Transverse colon (tissue), 4 donors: ENCODE results near the gene CENPC. TPM values are rescaled to one million over a fixed set of nuclear protein-coding genes. Genes with fewer than 3 reads are reported as not detected.
"Not testable (repeated sequence)": the region's sequence is repeated elsewhere in the genome, so short reads cannot be mapped to it uniquely, and the experiment has no call there.

Experiments used
- DNase-seq: peaks from one replicate; pipeline ENCODE4 v3.0.0-alpha.2; 2019
- H3K27ac ChIP-seq, 4 donors: fragments of 200-600 bp; sonication (generic); 2 replicates each; pipeline ENCODE4 v1.5.1; 2016 to 2018; ENCODE audit warnings: inconsistent platforms in 4 of 4
- H3K27me3 ChIP-seq: fragments of 200-600 bp; sonication (generic); 2 replicates; pipeline ENCODE4 v1.5.1; 2017; ENCODE audit warnings: inconsistent platforms
- H3K36me3 ChIP-seq, 4 donors: fragments of 200-600 bp; sonication (generic); 2 replicates each; pipeline ENCODE4 v1.5.1; 2017 to 2019; ENCODE audit warnings: inconsistent platforms in 4 of 4
- H3K4me1 ChIP-seq, 4 donors: fragments of 200-600 bp; sonication (generic); 2 replicates each; pipeline ENCODE4 v1.5.1; 2017 to 2020; ENCODE audit warnings: inconsistent platforms in 4 of 4
- H3K4me3 ChIP-seq, 4 donors: fragments of 200-600 bp; sonication (generic); 1 replicate in 1 of 4; 2 replicates in 3 of 4; pipeline versions ENCODE4 v1.5.1 to v1.6.1; 2017 to 2019; ENCODE audit warnings: inconsistent platforms in 4 of 4
- H3K9me3 ChIP-seq, 2 donors: fragments of 200-600 bp; sonication (generic); 2 replicates each; pipeline ENCODE4 v1.5.1; 2017 to 2019; ENCODE audit warnings: inconsistent platforms in 2 of 2
- CTCF ChIP-seq, 5 experiments: fragments of 200-600 bp in 3 of 5; fragments of 450-650 bp in 2 of 5; sonication (generic) in 3 of 5; IDR thresholded peaks; 1 replicate in 2 of 5; 2 replicates in 3 of 5; pipeline ENCODE4 v1.5.1; 2016 to 2017; ENCODE audit warnings: antibody characterized with exemption in 5 of 5, inconsistent platforms in 3 of 5, mild to moderate bottlenecking in 2 of 5, moderate library complexity in 1 of 5
- EP300 ChIP-seq: sonication (generic); formaldehyde crosslinking; IDR thresholded peaks from one replicate; pipeline ENCODE4 v1.6.1; 2017; ENCODE audit warnings: antibody characterized with exemption, low read depth
- POLR2A ChIP-seq: fragments of 450-650 bp; IDR thresholded peaks from one replicate; pipeline ENCODE4 v1.6.1; 2016; ENCODE audit warnings: antibody characterized with exemption, mild to moderate bottlenecking, moderate library complexity
- POLR2AphosphoS5 ChIP-seq, 3 donors: sonication (generic); formaldehyde crosslinking; IDR thresholded peaks; one replicate each; pipeline ENCODE4 v1.6.1; 2016; ENCODE audit warnings: antibody characterized with exemption in 3 of 3
- WGBS, 2 donors: methylation state at CpG; one replicate each; pipeline ENCODE4 v1.1.5; 2018; ENCODE audit warnings: low coverage in 1 of 2; 5-methylcytosine and 5-hydroxymethylcytosine counted together
- in situ Hi-C, 4 donors: fragments of 200-750 bp; cut with MboI; loops; one replicate each; pipeline versions ENCODE4 v1.15.0 to v1.15.1; 2017; ENCODE audit warnings: low sequenced_read_pairs in 3 of 4, low pct_ligation_motif_present in 1 of 4, low pct_unique_long_range_greater_than_20kb in 1 of 4
- intact Hi-C: fragments of 100-400 bp; cut with DNase I; formaldehyde crosslinking; loops from one replicate; pipeline ENCODE4 v1.15.1; 2023; ENCODE audit warnings: low total_unique reads
- total RNA-seq, 4 donors: library from RNA; depleted of rRNA; stranded (reverse); fragments of >200 nt; gene quantifications; one replicate each; pipeline ENCODE4 v1.1.0, GENCODE V29; 2016

CENPC gene
- total RNA-seq, 4 donors from 2014 or later: 16.1 to 39.5 (median 23.4) TPM

DNA sequence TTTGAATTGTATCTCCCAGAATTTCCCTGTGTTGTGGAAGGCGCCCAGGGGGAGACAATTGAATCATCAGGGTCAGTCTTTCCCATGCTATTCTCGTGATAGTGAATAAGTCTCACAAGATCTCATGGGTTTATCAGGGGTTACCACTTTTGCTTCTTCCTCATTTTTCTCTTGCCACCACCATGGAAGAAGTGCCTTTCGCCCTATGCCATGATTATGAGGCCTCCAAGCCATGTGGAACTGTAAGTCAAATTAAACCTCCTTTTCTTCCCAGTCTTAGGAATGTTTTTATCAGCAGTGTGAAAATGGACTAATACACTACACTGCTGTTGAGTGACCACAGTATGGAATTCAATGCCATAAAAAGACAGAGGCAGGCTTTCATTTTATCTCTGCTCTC is 12.2 kb downstream of the CENPC start:
- Histone ChIP-seq H3K9me3 (no peaks in the 10 kb centered on the region), H3K27me3 (no peaks in the 10 kb centered on the region), H3K4me3 (no peak overlapping the region), H3K36me3 (peaks cover 0 to 84% (median 31%) of the 10 kb centered on the region in 4 donors), H3K27ac (no peak overlapping the region), H3K4me1 (no peaks in the 10 kb centered on the region)
- WGBS, 2 donors: 95 to 97% methylated on average over 3 of the region's 3 CpGs
- TF ChIP-seq POLR2A (no peak), POLR2AphosphoS5 (IDR thresholded peaks at IDR 0.05) (no peak), EP300 (no peak), CTCF (IDR thresholded peaks at IDR 0.05) (no peak)
- DNase-seq: no peak
- in situ Hi-C loops: no loop called here
- intact Hi-C loops: no loop called here

GRCh38 chr4:67532397-67532796 is 12.9 kb downstream of the CENPC start:
- intact Hi-C loops, H3K9me3 ChIP-seq, H3K27ac ChIP-seq, H3K27me3 ChIP-seq, in situ Hi-C loops, H3K4me3 ChIP-seq, H3K4me1 ChIP-seq, DNase-seq: not testable (repeated sequence)
- H3K36me3 ChIP-seq: peaks cover 0 to 77% (median 28%) of the 10 kb centered on the region in 4 donors
- WGBS, 2 donors: 84% methylated on average over 4 of the region's 4 CpGs; no CpG with 5 or more reads in 1 of the 2 donors

DNA sequence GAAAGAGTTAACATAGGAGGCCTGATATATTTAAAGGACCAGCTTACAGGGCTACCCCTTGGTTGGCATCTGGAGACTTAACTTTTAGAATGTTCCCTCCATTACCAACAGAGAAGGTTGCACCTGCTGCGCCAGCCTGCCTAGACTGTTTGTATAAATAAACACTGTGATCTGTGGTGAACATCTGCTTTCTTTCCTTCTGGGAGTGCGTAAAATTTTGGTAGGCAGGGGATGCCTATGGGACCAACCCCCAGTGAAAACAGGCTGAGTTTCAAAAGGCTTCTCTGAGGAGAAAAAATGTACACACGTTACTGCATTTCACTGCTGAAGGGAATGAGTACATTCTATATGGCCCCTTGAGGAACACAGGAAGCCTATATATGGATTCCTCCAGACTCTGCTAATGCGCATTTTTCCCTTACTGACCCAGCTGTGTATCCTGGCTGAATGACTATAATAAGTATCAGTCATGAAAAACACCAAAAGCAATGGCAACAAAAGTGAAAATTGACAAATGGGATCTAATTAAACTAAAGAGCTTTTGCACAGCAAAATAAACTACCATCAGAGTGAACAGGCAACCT is 13.8 kb downstream of the CENPC start:
- no peaks in the 10 kb centered on the region for H3K4me1 ChIP-seq
- no peak for TF ChIP-seq CTCF (IDR thresholded peaks at IDR 0.05)
- no peak for TF ChIP-seq POLR2A
- no peak for TF ChIP-seq EP300
- TF ChIP-seq POLR2AphosphoS5 (IDR thresholded peaks at IDR 0.05): no peak
- H3K4me3 ChIP-seq: no peak overlapping the region
- intact Hi-C loops (no loop called here), in situ Hi-C loops (no loop called here)
- H3K36me3 ChIP-seq: peaks cover 0 to 68% (median 24%) of the 10 kb centered on the region in 4 donors
- no peaks in the 10 kb centered on the region for H3K9me3 ChIP-seq
- no peaks in the 10 kb centered on the region for H3K27me3 ChIP-seq
- H3K27ac ChIP-seq: no peak overlapping the region
- no peak for DNase-seq
- 82 to 90% methylated on average over 3 to 4 of the region's 4 CpGs for WGBS, 2 donors

GRCh38 chr4:67524140-67524539 is 21.2 kb downstream of the CENPC start:
- H3K27ac ChIP-seq, H3K27me3 ChIP-seq, DNase-seq, in situ Hi-C loops, H3K4me1 ChIP-seq, intact Hi-C loops, H3K9me3 ChIP-seq, H3K4me3 ChIP-seq: not testable (repeated sequence)
- H3K36me3 ChIP-seq: peaks cover 0 to 10% (median under 1%) of the 10 kb centered on the region in 4 donors
- WGBS, 2 donors: 83 to 85% methylated on average over 1 to 3 of the region's 3 CpGs

DNA sequence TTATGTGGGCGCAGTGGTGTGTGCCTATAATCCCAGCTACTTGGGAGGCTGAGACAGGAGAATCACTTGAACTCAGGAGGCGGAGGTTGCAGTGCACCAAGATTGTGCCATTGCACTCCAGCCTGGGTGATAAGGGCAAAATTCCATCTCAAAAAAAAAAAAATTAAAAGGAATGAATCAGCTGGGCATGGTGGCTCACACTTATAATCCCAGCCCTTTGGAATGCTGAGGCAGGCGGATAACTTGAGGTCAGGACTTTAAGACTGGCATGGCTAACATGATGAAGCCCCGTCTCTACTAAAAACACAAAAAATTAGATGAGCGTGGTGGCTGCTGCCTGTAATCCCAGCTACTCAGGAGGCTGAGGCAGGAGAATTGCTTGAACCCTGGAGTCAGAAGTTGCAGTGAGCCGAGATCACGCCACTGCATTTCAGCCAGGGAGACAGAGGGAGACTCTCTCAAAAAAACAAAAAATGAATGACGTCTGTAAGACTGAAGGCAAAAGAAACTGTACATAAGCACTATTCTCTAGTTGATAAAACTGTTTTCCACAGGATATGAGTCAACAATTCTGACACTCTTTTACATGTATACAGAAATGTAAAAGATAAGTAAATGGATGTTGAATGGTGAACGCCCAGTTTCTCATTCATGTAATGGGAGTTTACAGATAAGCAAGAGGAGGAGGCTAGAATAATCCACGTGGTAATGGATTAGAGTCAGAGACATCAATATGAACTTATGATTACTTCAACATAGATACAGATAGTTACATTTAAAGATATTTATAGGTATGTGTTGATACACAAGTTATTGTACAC is 22.2 kb downstream of the CENPC start:
- in situ Hi-C loops: no loop called here
- TF ChIP-seq POLR2AphosphoS5 (IDR thresholded peaks at IDR 0.05): no peak
- no peak for TF ChIP-seq EP300
- TF ChIP-seq CTCF (IDR thresholded peaks at IDR 0.05): no peak
- no peak for TF ChIP-seq POLR2A
- H3K27ac ChIP-seq: no peak overlapping the region
- DNase-seq: no peak
- intact Hi-C loops: no loop called here
- peaks cover 0 to 7% (median 0%) of the 10 kb centered on the region in 4 donors for H3K4me1 ChIP-seq
- H3K27me3 ChIP-seq: no peaks in the 10 kb centered on the region
- H3K36me3 ChIP-seq: peaks cover 0 to 11% (median 0%) of the 10 kb centered on the region in 4 donors
- no peaks in the 10 kb centered on the region for H3K9me3 ChIP-seq
- WGBS, 2 donors: 89 to 94% methylated on average over 7 to 10 of the region's 10 CpGs
- no peak overlapping the region for H3K4me3 ChIP-seq
